ENCODE measurements around the gene NUDC. TPM values are rescaled to one million over a fixed set of nuclear protein-coding genes. Genes with fewer than 3 reads are reported as not detected.

NUDC gene
- total RNA-seq, 4 donors from 2014 or later = 64.8 to 94.5 (median 68.1) TPM

- H3K27me3 ChIP-seq = peaks cover 41% of the 10 kb centered on the region
- ATAC-seq = no peak
- 33 to 52% methylated on average over 3 to 5 of the region's 10 CpGs for WGBS, 2 donors (ENCODE audit: low coverage in 1 of 2)
These were observed 70.0 kb downstream of the NUDC start for GRCh38 chr1:26991310-26992116.

GRCh38 chr1:26993237-26994019, 71.9 kb downstream of the NUDC start, which contains the start of gene TRNP1:
Gene TRNP1 (plus strand): TSS chr1:26993692. CDS start chr1:26993787, 95 bp downstream.
- H3K27me3 ChIP-seq = peaks cover 30% of the 10 kb centered on the region

More at GRCh38 chr1:26991310-26992116, 70.0 kb downstream of the NUDC start:
- H3K9me3 ChIP-seq = no peaks in the 10 kb centered on the region
- no peaks in the 10 kb centered on the region for H3K36me3 ChIP-seq
- H3K4me1 ChIP-seq = peaks cover 3 to 34% (median 5%) of the 10 kb centered on the region in 3 donors
- TF ChIP-seq EP300 (IDR thresholded peaks at IDR 0.05) (no peak), CTCF (IDR thresholded peaks at IDR 0.05) (no peak), POLR2A (IDR thresholded peaks at IDR 0.05) (no peak), POLR2AphosphoS5 (IDR thresholded peaks at IDR 0.05) (no peak)
- no peak overlapping the region for H3K4me3 ChIP-seq
- H3K27ac ChIP-seq = no peak overlapping the region

GRCh38 chr1:26994020-26994786, 72.7 kb downstream of the NUDC start:
- peak; percentile 10 for ATAC-seq
- no peaks in the 10 kb centered on the region for H3K9me3 ChIP-seq
- TF ChIP-seq POLR2AphosphoS5 (IDR thresholded peaks at IDR 0.05) = no peak
- no peak for TF ChIP-seq CTCF (IDR thresholded peaks at IDR 0.05)
- TF ChIP-seq EP300 (IDR thresholded peaks at IDR 0.05) = no peak
- no peaks in the 10 kb centered on the region for H3K36me3 ChIP-seq
- WGBS, 2 donors (ENCODE audit: low coverage in 1 of 2) = no CpG with 5 or more reads among the region's 97 CpGs
- peak overlapping the region; percentile 70 to 93 (median 92) for H3K27ac ChIP-seq
- H3K4me3 ChIP-seq = peak overlapping the region; percentile 57 to 91
- peaks cover 14 to 61% (median 20%) of the 10 kb centered on the region in 3 donors for H3K4me1 ChIP-seq
- peaks cover 30% of the 10 kb centered on the region for H3K27me3 ChIP-seq

More at GRCh38 chr1:26993237-26994019, 71.9 kb downstream of the NUDC start, which contains the start of gene TRNP1:
- peaks cover 7 to 53% (median 13%) of the 10 kb centered on the region in 3 donors for H3K4me1 ChIP-seq
- H3K36me3 ChIP-seq = no peaks in the 10 kb centered on the region
- H3K27ac ChIP-seq = peak within 1 kb of the TSS; percentile 70 to 93 (median 92)
- ATAC-seq = peak; percentile 69
- no peaks in the 10 kb centered on the region for H3K9me3 ChIP-seq
- H3K4me3 ChIP-seq = peak within 1 kb of the TSS; percentile 57 to 91
- whole genome bisulfite sequencing, 2 donors (ENCODE audit: low coverage in 1 of 2) = 0% methylated on average over 6 of the region's 61 CpGs; no CpG with 5 or more reads in 1 of the 2 donors
- TF ChIP-seq POLR2A (IDR thresholded peaks at IDR 0.05) (peak; percentile 64 to 71), EP300 (IDR thresholded peaks at IDR 0.05) (no peak), POLR2AphosphoS5 (IDR thresholded peaks at IDR 0.05) (peak; percentile 78)

- TF ChIP-seq CTCF (IDR thresholded peaks at IDR 0.05) (no peak), EP300 (IDR thresholded peaks at IDR 0.05) (no peak), POLR2AphosphoS5 (IDR thresholded peaks at IDR 0.05) (no peak), POLR2A (IDR thresholded peaks at IDR 0.05) (no peak)
- no peak for ATAC-seq
- no peaks in the 10 kb centered on the region for H3K9me3 ChIP-seq
- 40% methylated on average over 9 of the region's 15 CpGs; no CpG with 5 or more reads in 1 of the 2 donors for WGBS, 2 donors (ENCODE audit: low coverage in 1 of 2)
- peak overlapping the region; percentile 70 to 93 (median 92) for H3K27ac ChIP-seq
- H3K4me3 ChIP-seq = peak overlapping the region; percentile 57 to 91
- peaks cover 14 to 69% (median 22%) of the 10 kb centered on the region in 3 donors for H3K4me1 ChIP-seq
- no peaks in the 10 kb centered on the region for H3K36me3 ChIP-seq
- peaks cover 30% of the 10 kb centered on the region for H3K27me3 ChIP-seq
These were observed 73.4 kb downstream of the NUDC start for GRCh38 chr1:26994787-26995517.
